ENCODE measurements around the gene CRAMP1.

CRAMP1 gene

DNA sequence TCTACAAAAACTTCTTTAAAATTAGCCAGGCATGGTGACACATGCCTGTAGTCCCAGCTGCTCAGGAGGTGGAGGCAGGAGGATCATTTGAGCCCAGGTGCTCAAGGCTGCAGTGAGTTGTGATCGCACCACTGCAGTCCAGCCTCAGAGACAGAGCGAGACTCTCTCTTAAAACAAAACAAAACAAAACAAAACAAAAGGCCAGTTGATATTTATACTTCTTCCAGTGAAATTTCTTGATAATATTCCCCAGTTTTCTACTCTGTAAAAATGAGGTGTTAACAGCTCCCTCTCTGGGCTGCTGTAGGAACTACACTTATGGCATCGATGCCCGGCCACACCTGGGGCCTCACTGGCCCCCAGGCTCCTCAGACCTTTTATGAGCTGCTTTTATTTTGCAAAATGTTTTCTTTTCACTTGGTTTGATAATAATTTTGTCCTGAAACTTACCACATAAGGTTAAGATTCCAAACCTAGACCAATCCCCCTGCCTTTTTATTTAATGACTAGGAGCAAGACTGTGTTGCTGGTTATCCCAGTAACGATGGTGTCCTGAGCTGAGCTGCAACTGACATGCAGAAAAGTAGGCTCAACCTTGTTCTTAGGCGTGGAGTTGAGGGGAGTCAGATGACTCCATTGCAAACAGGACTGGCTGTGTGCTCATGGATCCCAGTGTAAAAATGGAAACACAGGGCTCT lies 111.4 kb downstream of the CRAMP1 start:
- DNase-seq, result peak; percentile 45

DNA sequence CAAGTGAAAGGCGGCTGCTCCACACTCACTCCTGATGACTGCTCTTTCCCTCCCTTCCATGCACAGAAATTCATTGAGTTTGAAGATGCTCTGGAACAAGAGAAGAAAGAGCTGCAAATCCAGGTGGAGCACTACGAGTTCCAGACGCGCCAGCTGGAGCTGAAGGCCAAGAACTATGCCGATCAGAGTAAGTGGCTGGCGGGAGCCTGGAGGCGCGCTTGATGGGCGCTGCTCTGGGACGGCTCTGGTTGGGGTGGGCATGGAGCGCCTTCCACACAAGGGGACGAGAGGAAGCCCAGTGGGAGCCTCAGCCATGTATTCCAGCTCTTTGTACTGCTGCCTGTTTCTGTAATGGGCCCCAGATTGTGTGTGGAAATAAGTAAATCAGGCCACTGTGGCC lies 112.3 kb downstream of the CRAMP1 start:
- no peak for DNase-seq

DNA sequence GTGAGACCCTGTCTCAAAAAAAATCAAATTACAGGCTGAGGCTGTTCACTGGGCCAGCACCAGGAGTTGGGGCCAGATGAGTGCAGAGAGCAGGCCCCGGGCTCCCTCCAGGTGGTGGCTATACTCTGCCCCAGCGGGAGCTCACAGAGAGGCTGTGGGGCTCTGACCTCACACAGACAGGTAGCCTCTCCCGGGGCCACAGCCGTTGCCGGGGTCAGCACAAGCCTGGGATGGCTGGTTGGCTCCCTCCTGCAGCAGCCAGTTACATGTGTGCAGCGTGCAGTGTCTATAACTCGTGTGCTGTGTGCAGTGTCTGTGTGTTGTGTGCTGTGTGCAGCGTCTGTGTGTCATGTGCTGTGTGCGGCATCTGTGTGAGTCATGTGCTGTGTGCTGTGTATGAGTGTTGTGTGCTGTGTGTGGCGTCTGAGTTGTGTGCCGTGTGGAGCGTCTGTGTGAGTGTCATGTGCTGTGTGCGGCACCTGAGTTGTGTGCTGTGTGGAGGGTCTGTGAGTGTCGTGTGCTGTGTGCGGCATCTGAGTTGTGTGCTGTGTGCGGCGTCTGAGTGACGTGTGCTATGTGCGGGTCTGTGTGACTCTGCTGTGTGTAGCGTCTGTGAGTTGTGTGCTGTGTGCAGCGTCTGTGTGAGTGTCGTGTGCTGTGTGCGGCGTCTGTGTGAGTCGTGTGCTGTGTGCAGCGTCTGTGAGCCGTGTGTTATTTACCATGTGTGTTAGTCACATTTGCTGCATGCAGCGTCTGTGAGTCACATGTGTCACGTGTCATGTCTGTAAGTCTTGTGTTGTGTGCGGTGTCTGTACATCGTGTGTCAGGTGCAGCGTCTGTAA lies 114.7 kb downstream of the CRAMP1 start:
- no peak for DNase-seq

Data from activated gamma-delta T cell treated with Interleukin-2 at 50 U/mL for 16 hours (primary cell).